HPDE6-E6E7 (cell line): Measurements from ENCODE around the gene SARS1.
"Not testable (repeated sequence)": the region's sequence is repeated elsewhere in the genome, so short reads cannot be mapped to it uniquely, and the experiment has no call there.

Experiments
- DNase-seq: peaks from one replicate; pipeline ENCODE4 v3.0.0; 2011; ENCODE audit warnings: missing footprints; ENCODE audit errors: extremely low spot score

SARS1 gene

GRCh38 chr1:109275706-109276345 lies 62.1 kb downstream of the SARS1 start:
- DNase-seq = no peak

- no peak for DNase-seq
These were observed 63.9 kb downstream of the SARS1 start for GRCh38 chr1:109277434-109278204.

- DNase-seq = no peak
These were observed 66.0 kb downstream of the SARS1 start for GRCh38 chr1:109279615-109280278.

GRCh38 chr1:109280862-109281261 lies 67.1 kb downstream of the SARS1 start:
- no peak for DNase-seq

GRCh38 chr1:109281680-109282496 lies 68.2 kb downstream of the SARS1 start:
- DNase-seq = no peak

GRCh38 chr1:109282497-109282951 lies 68.8 kb downstream of the SARS1 start:
- no peak for DNase-seq

- peak; percentile 94 for DNase-seq
These were observed 69.4 kb downstream of the SARS1 start, which contains the start of gene PSRC1 for GRCh38 chr1:109282952-109283747. Gene PSRC1, minus strand, starts transcription at chr1:109283145.

- DNase-seq = no peak
These were observed 70.3 kb downstream of the SARS1 start for GRCh38 chr1:109283748-109284600.

GRCh38 chr1:109286762-109287161 lies 73.0 kb downstream of the SARS1 start:
- DNase-seq = not testable (repeated sequence)
